ENCODE results near the gene FBLN7.

Gene FBLN7

GRCh38 chr2:112148477-112148876, 10.3 kb downstream of the FBLN7 start:
- FAIRE-seq (no peak), DNase-seq (ENCODE audit: insufficient read length, low spot score) (no peak)
- no peak for TF ChIP-seq CTCF (IDR thresholded peaks at IDR 0.05; ENCODE audit: insufficient read depth, missing control alignments)

DNA sequence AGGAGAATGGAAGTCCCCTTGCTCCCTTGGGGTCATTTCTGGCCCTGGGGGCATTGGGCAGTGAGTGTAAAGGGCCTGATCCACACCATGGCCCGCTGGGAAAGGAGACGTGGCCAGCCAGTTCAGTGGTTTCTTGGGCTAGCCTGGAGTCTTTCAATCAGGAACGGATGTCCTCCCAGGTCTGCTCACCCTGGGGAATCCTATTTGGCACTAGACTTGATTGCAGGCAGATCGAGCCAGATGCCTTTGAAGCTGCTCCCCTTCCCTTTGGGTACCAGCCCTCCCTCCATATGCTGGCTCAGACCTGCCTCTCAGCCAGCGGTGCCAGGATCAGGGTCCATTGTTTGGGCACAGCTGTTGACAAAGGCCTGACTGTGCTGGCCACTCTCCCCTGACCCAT, 11.0 kb downstream of the FBLN7 start:
- FAIRE-seq (no peak), DNase-seq (ENCODE audit: insufficient read length, low spot score) (no peak)
- TF ChIP-seq CTCF (IDR thresholded peaks at IDR 0.05; ENCODE audit: insufficient read depth, missing control alignments): no peak

GRCh38 chr2:112149866-112150435, 11.8 kb downstream of the FBLN7 start:
- no peak for TF ChIP-seq CTCF (IDR thresholded peaks at IDR 0.05; ENCODE audit: insufficient read depth, missing control alignments)
- DNase-seq (ENCODE audit: insufficient read length, low spot score) (no peak), FAIRE-seq (no peak)

DNA sequence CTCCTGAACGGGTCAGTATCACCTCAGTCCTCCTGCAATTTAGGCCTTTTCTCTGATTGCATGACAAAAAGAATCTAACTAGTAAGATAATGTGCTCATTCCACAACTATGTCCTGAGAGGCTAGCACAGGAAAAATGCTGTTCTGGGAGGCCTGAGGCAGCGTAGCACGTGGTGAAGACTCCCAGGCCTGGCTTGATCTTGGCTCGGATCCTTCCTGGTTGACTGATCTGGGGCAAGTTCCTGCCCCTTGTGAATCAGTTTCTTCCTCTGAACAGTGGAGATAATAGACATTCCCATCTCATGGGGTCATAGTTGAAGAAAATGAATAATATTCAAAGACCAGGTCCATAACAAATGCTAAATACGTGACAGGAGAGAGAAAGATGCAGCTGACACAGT, 12.3 kb downstream of the FBLN7 start:
- no peak for TF ChIP-seq CTCF (IDR thresholded peaks at IDR 0.05; ENCODE audit: insufficient read depth, missing control alignments)
- DNase-seq (ENCODE audit: insufficient read length, low spot score) (no peak), FAIRE-seq (no peak)

- no peak for DNase-seq (ENCODE audit: insufficient read length, low spot score)
- TF ChIP-seq CTCF (IDR thresholded peaks at IDR 0.05; ENCODE audit: insufficient read depth, missing control alignments): no peak
- FAIRE-seq: no peak
Measured at GRCh38 chr2:112150851-112151250, 12.7 kb downstream of the FBLN7 start.

- no peak for TF ChIP-seq CTCF (IDR thresholded peaks at IDR 0.05; ENCODE audit: insufficient read depth, missing control alignments)
- no peak for FAIRE-seq
Measured at GRCh38 chr2:112151271-112151670, 13.1 kb downstream of the FBLN7 start.

GRCh38 chr2:112151701-112152440, 13.7 kb downstream of the FBLN7 start:
- no peak for TF ChIP-seq CTCF (IDR thresholded peaks at IDR 0.05; ENCODE audit: insufficient read depth, missing control alignments)
- DNase-seq (ENCODE audit: insufficient read length, low spot score) (no peak), FAIRE-seq (no peak)

More at GRCh38 chr2:112151271-112151670, 13.1 kb downstream of the FBLN7 start:
- DNase-seq (ENCODE audit: insufficient read length, low spot score): no peak
